DOHH2 (cell line): ENCODE data around the gene GREB1.
A peak's percentile ranks its signal among the peaks of the same experiment; 100 is the strongest.

ENCODE experiments used
- H3F3A ChIP-seq: fragments of 200-600 bp; sonication (generic), shearing (Covaris generic); 2 replicates; pipeline ENCODE4 v1.6.0; 2016; ENCODE audit warnings: antibody characterized with exemption, mild to moderate bottlenecking; ENCODE audit not compliant: control insufficient read depth, insufficient read depth
- H3K27ac ChIP-seq: fragments of 200-600 bp; sonication (generic); 2 replicates; pipeline ENCODE4 v1.5.1; 2014; ENCODE audit warnings: low read depth, mild to moderate bottlenecking, low read length, moderate library complexity
- H3K27me3 ChIP-seq: fragments of 200-600 bp; sonication (generic); 2 replicates; pipeline ENCODE4 v1.6.1; 2014; ENCODE audit warnings: mild to moderate bottlenecking, low read length, mixed read lengths; ENCODE audit not compliant: control insufficient read depth
- H3K36me3 ChIP-seq: fragments of 200-600 bp; sonication (generic); 2 replicates; pipeline ENCODE4 v1.6.1; 2014; ENCODE audit warnings: mild to moderate bottlenecking, low read length, moderate library complexity, mixed read lengths; ENCODE audit not compliant: control insufficient read depth
- H3K4me1 ChIP-seq: fragments of 200-600 bp; sonication (generic); 2 replicates; pipeline ENCODE4 v1.6.1; 2014; ENCODE audit warnings: mild to moderate bottlenecking, low read length, mixed read lengths; ENCODE audit not compliant: control insufficient read depth
- H3K4me2 ChIP-seq: fragments of 200-600 bp; sonication (generic); 2 replicates; pipeline ENCODE4 v1.6.0; 2014; ENCODE audit warnings: mild to moderate bottlenecking, low read length, moderate library complexity
- H3K4me3 ChIP-seq: fragments of 200-600 bp; sonication (generic); 2 replicates; pipeline ENCODE4 v1.5.1; 2014; ENCODE audit warnings: mild to moderate bottlenecking, low read length, mixed read lengths
- H3K79me2 ChIP-seq: fragments of 200-600 bp; sonication (generic); 2 replicates; pipeline ENCODE4 v1.6.1; 2014; ENCODE audit warnings: mild to moderate bottlenecking, low read length, mixed read lengths; ENCODE audit not compliant: control insufficient read depth
- H3K9me2 ChIP-seq: fragments of 200-600 bp; sonication (generic); replicated peaks from 2 replicates; pipeline ENCODE4 v1.6.1; 2014; ENCODE audit warnings: mild to moderate bottlenecking, low read length, mixed read lengths; ENCODE audit not compliant: control insufficient read depth
- H3K9me3 ChIP-seq: fragments of 200-600 bp; sonication (generic); 2 replicates; pipeline ENCODE4 v1.6.1; 2014; ENCODE audit warnings: antibody characterized with exemption, low read length, mixed read lengths; ENCODE audit not compliant: control insufficient read depth, insufficient read depth
- H4K20me1 ChIP-seq: fragments of 200-600 bp; sonication (generic); 2 replicates; pipeline ENCODE4 v1.6.0; 2014; ENCODE audit warnings: low read depth, mild to moderate bottlenecking, antibody characterized with exemption, low read length, moderate library complexity; ENCODE audit not compliant: control insufficient read depth, insufficient read depth
- EZH2phosphoT487 ChIP-seq: fragments of 200-600 bp; sonication (generic); IDR thresholded peaks from 2 replicates; pipeline ENCODE4 v1.6.1; 2017; ENCODE audit warnings: borderline replicate concordance, mild to moderate bottlenecking, antibody characterized with exemption, low read length, moderate library complexity, mixed read lengths
- TF ChIP-seq, protein P1 (sequence below): fragments of 200-600 bp; sonication (generic); IDR thresholded peaks from one replicate; pipeline ENCODE4 v1.5.1; 2014; ENCODE audit warnings: antibody characterized with exemption, mild to moderate bottlenecking, low read depth, low read length; ENCODE audit not compliant: poor library complexity, severe bottlenecking

Gene GREB1

DNA sequence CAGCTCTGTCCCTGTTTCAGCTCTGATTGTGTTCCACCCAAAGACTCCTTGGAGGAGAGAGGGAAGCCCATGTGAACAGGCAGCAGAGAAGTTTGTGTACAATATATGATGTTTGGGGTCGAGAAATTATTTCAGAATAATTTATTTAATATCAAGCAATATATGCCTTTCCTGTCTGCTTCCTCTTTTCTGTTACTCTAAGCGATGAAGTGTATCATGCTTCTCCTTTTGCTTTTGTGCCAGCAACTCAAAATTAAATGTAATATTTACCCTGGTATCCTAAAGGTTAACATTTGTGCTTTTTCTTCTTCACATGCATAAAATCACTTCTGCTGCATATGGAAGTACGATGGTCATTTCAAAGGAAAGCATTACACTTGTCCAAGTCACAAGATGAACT is 138.6 kb downstream of the GREB1 start:
- peaks cover 12% of the 10 kb centered on the region for H3K27me3 ChIP-seq
- H3K9me3 ChIP-seq = no peaks in the 10 kb centered on the region
- H3K4me1 ChIP-seq = peaks cover 13% of the 10 kb centered on the region
- H3K4me2 ChIP-seq = peak overlapping the region; percentile 20; the same call in 1 of the 2 replicates
- H3F3A ChIP-seq = no peaks in the 10 kb centered on the region
- no peak overlapping the region for H3K27ac ChIP-seq
- no peaks in the 10 kb centered on the region for H4K20me1 ChIP-seq
- no peaks in the 10 kb centered on the region for H3K9me2 ChIP-seq
- H3K79me2 ChIP-seq = no peaks in the 10 kb centered on the region
- no peaks in the 10 kb centered on the region for H3K36me3 ChIP-seq
- TF ChIP-seq EZH2phosphoT487 = no peak
- TF ChIP-seq, protein P1, sequence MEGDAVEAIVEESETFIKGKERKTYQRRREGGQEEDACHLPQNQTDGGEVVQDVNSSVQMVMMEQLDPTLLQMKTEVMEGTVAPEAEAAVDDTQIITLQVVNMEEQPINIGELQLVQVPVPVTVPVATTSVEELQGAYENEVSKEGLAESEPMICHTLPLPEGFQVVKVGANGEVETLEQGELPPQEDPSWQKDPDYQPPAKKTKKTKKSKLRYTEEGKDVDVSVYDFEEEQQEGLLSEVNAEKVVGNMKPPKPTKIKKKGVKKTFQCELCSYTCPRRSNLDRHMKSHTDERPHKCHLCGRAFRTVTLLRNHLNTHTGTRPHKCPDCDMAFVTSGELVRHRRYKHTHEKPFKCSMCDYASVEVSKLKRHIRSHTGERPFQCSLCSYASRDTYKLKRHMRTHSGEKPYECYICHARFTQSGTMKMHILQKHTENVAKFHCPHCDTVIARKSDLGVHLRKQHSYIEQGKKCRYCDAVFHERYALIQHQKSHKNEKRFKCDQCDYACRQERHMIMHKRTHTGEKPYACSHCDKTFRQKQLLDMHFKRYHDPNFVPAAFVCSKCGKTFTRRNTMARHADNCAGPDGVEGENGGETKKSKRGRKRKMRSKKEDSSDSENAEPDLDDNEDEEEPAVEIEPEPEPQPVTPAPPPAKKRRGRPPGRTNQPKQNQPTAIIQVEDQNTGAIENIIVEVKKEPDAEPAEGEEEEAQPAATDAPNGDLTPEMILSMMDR = no peak
- no peak overlapping the region for H3K4me3 ChIP-seq

DNA sequence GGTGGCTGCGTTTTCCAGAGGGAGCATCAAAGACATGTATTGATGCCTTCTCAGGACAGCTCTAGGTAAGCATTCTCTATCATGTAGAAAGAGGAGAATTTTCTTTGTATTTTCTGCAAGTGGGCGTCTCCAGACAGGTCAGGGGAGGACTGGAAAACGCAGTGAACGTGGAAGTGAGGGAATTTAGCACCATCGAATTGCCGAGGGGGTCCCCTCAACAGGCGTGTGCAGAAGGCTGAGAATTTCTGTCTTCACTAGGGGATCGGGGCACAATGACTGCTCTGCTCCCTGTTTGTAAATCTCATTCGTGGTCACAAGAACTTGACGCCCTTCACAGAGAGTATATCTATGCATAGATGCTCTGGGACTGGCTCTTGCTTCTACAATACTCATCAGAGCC is 141.1 kb downstream of the GREB1 start:
- no peaks in the 10 kb centered on the region for H4K20me1 ChIP-seq
- H3K27ac ChIP-seq = no peak overlapping the region
- H3K27me3 ChIP-seq = peaks cover 21% of the 10 kb centered on the region
- peaks cover 13% of the 10 kb centered on the region for H3K4me1 ChIP-seq
- H3K9me2 ChIP-seq = no peaks in the 10 kb centered on the region
- no peaks in the 10 kb centered on the region for H3K79me2 ChIP-seq
- no peak overlapping the region for H3K4me3 ChIP-seq
- TF ChIP-seq, protein P1 = no peak
- TF ChIP-seq EZH2phosphoT487 = no peak
- no peaks in the 10 kb centered on the region for H3F3A ChIP-seq
- no peaks in the 10 kb centered on the region for H3K9me3 ChIP-seq
- H3K36me3 ChIP-seq = no peaks in the 10 kb centered on the region
- no peak overlapping the region for H3K4me2 ChIP-seq

DNA sequence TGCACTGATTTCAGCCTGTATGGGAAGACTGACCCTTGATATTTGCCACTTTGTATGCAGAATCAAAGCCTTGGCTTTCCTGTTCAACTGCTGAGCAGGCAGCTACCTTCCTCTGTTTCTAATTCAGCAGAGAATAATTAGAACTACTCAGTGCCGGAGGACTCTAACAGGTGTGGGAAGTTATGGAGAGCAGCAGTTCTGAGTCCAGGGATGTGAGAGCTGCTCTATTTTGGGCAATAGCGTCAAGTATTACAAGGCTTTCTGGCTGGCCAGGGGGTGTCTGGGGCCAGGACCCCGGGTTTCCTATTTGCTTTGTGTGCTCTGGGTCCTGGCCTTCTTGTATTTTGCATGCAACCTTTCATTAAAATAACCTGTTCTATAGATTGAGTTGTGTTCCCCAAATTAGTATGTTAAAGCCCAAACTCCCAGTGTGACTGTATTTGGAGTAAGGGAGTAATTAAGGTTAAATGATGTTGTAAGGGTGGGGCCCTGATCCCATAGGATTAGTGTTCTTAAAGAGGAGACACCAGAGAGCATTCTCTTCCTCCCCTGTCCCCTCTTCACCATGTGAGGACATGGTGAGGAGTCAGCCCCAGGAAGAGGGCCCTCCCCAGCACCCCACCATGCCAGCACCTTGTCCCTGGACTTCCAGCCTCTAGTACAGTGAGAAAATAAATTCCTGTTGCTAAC is 141.7 kb downstream of the GREB1 start:
- Histone ChIP-seq H4K20me1 (no peaks in the 10 kb centered on the region), H3K4me1 (peaks cover 13% of the 10 kb centered on the region), H3K79me2 (no peaks in the 10 kb centered on the region), H3K9me2 (no peaks in the 10 kb centered on the region), H3K4me3 (no peak overlapping the region), H3K9me3 (no peaks in the 10 kb centered on the region), H3K27ac (no peak overlapping the region), H3K27me3 (peaks cover 21% of the 10 kb centered on the region), H3K4me2 (no peak overlapping the region), H3F3A (no peaks in the 10 kb centered on the region), H3K36me3 (no peaks in the 10 kb centered on the region)
- TF ChIP-seq, protein P1 = no peak
- no peak for TF ChIP-seq EZH2phosphoT487
